Measurements from ENCODE around the gene FLVCR2.
"Not testable (repeated sequence)": the region's sequence is repeated elsewhere in the genome, so short reads cannot be mapped to it uniquely, and the experiment has no call there.

FLVCR2 gene

GRCh38 chr14:75589931-75590330, 11.5 kb downstream of the FLVCR2 start:
- TF ChIP-seq CTCF (IDR thresholded peaks at IDR 0.05; ENCODE audit: low read depth, low read length, missing control alignments) = no peak
- DNase-seq (ENCODE audit: low read depth) = no peak
- no peak overlapping the region for H3K4me3 ChIP-seq (ENCODE audit: low read depth, low read length)

GRCh38 chr14:75591331-75591946, 13.0 kb downstream of the FLVCR2 start:
- no peak for DNase-seq (ENCODE audit: low read depth)
- no peak overlapping the region for H3K4me3 ChIP-seq (ENCODE audit: low read depth, low read length)
- TF ChIP-seq CTCF (IDR thresholded peaks at IDR 0.05; ENCODE audit: low read depth, low read length, missing control alignments) = no peak

- no peak overlapping the region for H3K4me3 ChIP-seq (ENCODE audit: low read depth, low read length)
- no peak for DNase-seq (ENCODE audit: low read depth)
- TF ChIP-seq CTCF (IDR thresholded peaks at IDR 0.05; ENCODE audit: low read depth, low read length, missing control alignments) = no peak
These were observed 13.7 kb downstream of the FLVCR2 start for GRCh38 chr14:75591987-75592575.

- no peak for TF ChIP-seq CTCF (IDR thresholded peaks at IDR 0.05; ENCODE audit: low read depth, low read length, missing control alignments)
- no peak for DNase-seq (ENCODE audit: low read depth)
- no peak overlapping the region for H3K4me3 ChIP-seq (ENCODE audit: low read depth, low read length)
These were observed 16.8 kb downstream of the FLVCR2 start for GRCh38 chr14:75595226-75595625.

- H3K4me3 ChIP-seq (ENCODE audit: low read depth, low read length) = no peak overlapping the region
- no peak for TF ChIP-seq CTCF (IDR thresholded peaks at IDR 0.05; ENCODE audit: low read depth, low read length, missing control alignments)
- no peak for DNase-seq (ENCODE audit: low read depth)
These were observed 18.7 kb downstream of the FLVCR2 start for GRCh38 chr14:75597149-75597548.

GRCh38 chr14:75600100-75600499, 21.7 kb downstream of the FLVCR2 start:
- not testable (repeated sequence) for DNase-seq (ENCODE audit: low read depth); H3K4me3 ChIP-seq (ENCODE audit: low read depth, low read length)

- H3K4me3 ChIP-seq (ENCODE audit: low read depth, low read length); DNase-seq (ENCODE audit: low read depth): not testable (repeated sequence)
These were observed 22.6 kb downstream of the FLVCR2 start for GRCh38 chr14:75601061-75601460.

GRCh38 chr14:75602503-75602902, 24.1 kb downstream of the FLVCR2 start:
- no peak for TF ChIP-seq CTCF (IDR thresholded peaks at IDR 0.05; ENCODE audit: low read depth, low read length, missing control alignments)
- H3K4me3 ChIP-seq (ENCODE audit: low read depth, low read length) = no peak overlapping the region
- DNase-seq (ENCODE audit: low read depth) = no peak

All from GM12864 (cell line).